Body of pancreas (tissue), 4 donors: ENCODE data around the gene FAM149A. TPM values are rescaled to one million over a fixed set of nuclear protein-coding genes. Genes with fewer than 3 reads are reported as not detected.

Source experiments
- ATAC-seq: fragments of 150-250 bp; one replicate; pipeline ENCODE4 v1.9.1; 2016
- DNase-seq, 4 donors: peaks; one replicate each; pipeline ENCODE4 v3.0.0-alpha.2; 2019
- H3K27ac ChIP-seq, 4 donors: fragments of 200-600 bp; sonication (generic); 1 replicate in 3 of 4; 2 replicates in 1 of 4; pipeline versions ENCODE4 v1.5.1 to v1.6.1; 2016 to 2019; ENCODE audit warnings: mild to moderate bottlenecking in 1 of 4, mixed read lengths in 1 of 4, moderate library complexity in 1 of 4
- H3K27me3 ChIP-seq, 2 donors: fragments of 200-600 bp; sonication (generic); one replicate each; pipeline ENCODE4 v1.6.0; 2016; ENCODE audit warnings: mild to moderate bottlenecking in 1 of 2
- H3K36me3 ChIP-seq, 2 donors: fragments of 200-600 bp; sonication (generic); replicated peaks in 1 of 2; 2 replicates each; pipeline ENCODE4 v1.5.1; 2016; ENCODE audit warnings: low read depth in 2 of 2; ENCODE audit not compliant: insufficient read depth in 1 of 2
- H3K4me1 ChIP-seq: fragments of 200-600 bp; sonication (generic); one replicate; pipeline ENCODE4 v1.6.0; 2016
- H3K4me3 ChIP-seq, 2 donors: fragments of 200-600 bp; sonication (generic); 1 replicate in 1 of 2; 2 replicates in 1 of 2; pipeline ENCODE4 v1.5.1; 2016 to 2019
- H3K9me3 ChIP-seq, 3 donors: fragments of 200-600 bp; sonication (generic); 1 replicate in 2 of 3; 2 replicates in 1 of 3; pipeline ENCODE4 v1.5.1; 2016
- CTCF ChIP-seq, 7 experiments: fragments of 450-650 bp in 4 of 7; fragments of 200-600 bp in 3 of 7; sonication (generic) in 3 of 7; IDR thresholded peaks; one replicate each; pipeline ENCODE4 v1.5.1; 2016 to 2019; ENCODE audit warnings: antibody characterized with exemption in 7 of 7
- POLR2A ChIP-seq, 3 donors: fragments of 450-650 bp; IDR thresholded peaks; one replicate each; pipeline ENCODE4 v1.6.1; 2016; ENCODE audit warnings: antibody characterized with exemption in 3 of 3, mild to moderate bottlenecking in 2 of 3
- WGBS, 2 donors: methylation state at CpG; one replicate each; pipeline ENCODE4 v1.1.5; 2017; 5-methylcytosine and 5-hydroxymethylcytosine counted together
- intact Hi-C: fragments of 100-400 bp; cut with DNase I; formaldehyde crosslinking; loops from one replicate; pipeline ENCODE4 v1.15.1; 2023
- total RNA-seq, 2 donors: library from RNA; depleted of rRNA; stranded (reverse); fragments of >200 nt; gene quantifications; one replicate each; pipeline ENCODE4 v1.1.0, GENCODE V29; 2016

The FAM149A gene
- total RNA-seq, 2 donors from 2014 or later = 20.8 to 51.4 TPM

GRCh38 chr4:186102931-186103330, 1.6 kb upstream of the FAM149A start:
- 94% methylated on average over 12 of the region's 12 CpGs for WGBS, 2 donors

GRCh38 chr4:186104890-186105646, 564 bp downstream of the FAM149A start:
- Histone ChIP-seq H3K27me3 (no peaks in the 10 kb centered on the region), H3K36me3 (no peaks in the 10 kb centered on the region), H3K4me3 (peak overlapping the region; percentile 69 to 75), H3K9me3 (no peaks in the 10 kb centered on the region), H3K27ac (peak overlapping the region; percentile 84 to 95 (median 93)), H3K4me1 (peaks cover 18% of the 10 kb centered on the region)
- peak; percentile 35 to 61 (median 46) for DNase-seq
- 1% methylated on average over 10 to 72 of the region's 83 CpGs for WGBS, 2 donors
- intact Hi-C loops = no loop called here
- TF ChIP-seq POLR2A (IDR thresholded peaks at IDR 0.05) = peak; percentile 0 to 50 (median 27)
- peak in 2 of 7 experiments; percentile 0 to 4 for TF ChIP-seq CTCF (IDR thresholded peaks at IDR 0.05)
- ATAC-seq = peak; percentile 55

More at GRCh38 chr4:186102931-186103330, 1.6 kb upstream of the FAM149A start:
- H3K4me3 ChIP-seq = no peak overlapping the region
- ATAC-seq = no peak
- H3K4me1 ChIP-seq = peaks cover 17% of the 10 kb centered on the region
- H3K9me3 ChIP-seq = no peaks in the 10 kb centered on the region
- TF ChIP-seq POLR2A (IDR thresholded peaks at IDR 0.05) (no peak), CTCF (IDR thresholded peaks at IDR 0.05) (no peak)
- no peaks in the 10 kb centered on the region for H3K27me3 ChIP-seq
- no peak for DNase-seq
- intact Hi-C loops = no loop called here
- H3K27ac ChIP-seq = no peak overlapping the region
- no peaks in the 10 kb centered on the region for H3K36me3 ChIP-seq

- Histone ChIP-seq H3K4me1 (peaks cover 18% of the 10 kb centered on the region), H3K27ac (peak overlapping the region; percentile 84 to 95 (median 93)), H3K4me3 (peak overlapping the region; percentile 69 to 75), H3K9me3 (no peaks in the 10 kb centered on the region), H3K36me3 (no peaks in the 10 kb centered on the region), H3K27me3 (no peaks in the 10 kb centered on the region)
- WGBS, 2 donors = 6 to 9% methylated on average over 13 to 17 of the region's 17 CpGs
- ATAC-seq = peak; percentile 75
- DNase-seq = peak; percentile 45 to 74 (median 66)
- TF ChIP-seq POLR2A (IDR thresholded peaks at IDR 0.05) = peak; percentile 55 to 88 (median 83)
- no peak for TF ChIP-seq CTCF (IDR thresholded peaks at IDR 0.05)
- intact Hi-C loops = no loop called here
Observed at GRCh38 chr4:186105647-186106321, 1.3 kb downstream of the FAM149A start.

- intact Hi-C loops = no loop called here
- DNase-seq (no peak), ATAC-seq (no peak)
- peak overlapping the region in 2 of 4 donors; percentile 25 to 95 for H3K27ac ChIP-seq
- TF ChIP-seq CTCF (IDR thresholded peaks at IDR 0.05) (no peak), POLR2A (IDR thresholded peaks at IDR 0.05) (no peak)
- WGBS, 2 donors = 61% methylated on average over 4 of the region's 4 CpGs
- H3K9me3 ChIP-seq = no peaks in the 10 kb centered on the region
- peaks cover 18% of the 10 kb centered on the region for H3K4me1 ChIP-seq
- no peaks in the 10 kb centered on the region for H3K36me3 ChIP-seq
- no peak overlapping the region for H3K4me3 ChIP-seq
- no peaks in the 10 kb centered on the region for H3K27me3 ChIP-seq
Observed at GRCh38 chr4:186107947-186108346, 3.4 kb downstream of the FAM149A start.
